Globus pallidus (tissue), 1 donor: Measurements from ENCODE around the gene UCN.

Experiments used
- DNase-seq: peaks from one replicate; pipeline ENCODE4 v3.0.0-alpha.2; 2015; ENCODE audit warnings: low spot score

The UCN gene

GRCh38 chr2:27261241-27261925 is 46.9 kb downstream of the UCN start:
- no peak for DNase-seq

GRCh38 chr2:27258051-27258450 is 50.2 kb downstream of the UCN start:
- no peak for DNase-seq
